ENCODE measurements around the gene MAP3K3. TPM values are rescaled to one million over a fixed set of nuclear protein-coding genes. Genes with fewer than 3 reads are reported as not detected.

Gene MAP3K3
- polyA plus RNA-seq (ENCODE audit: insufficient read length) = 27.6 TPM

- DNase-seq = peak; percentile 98
Observed at GRCh38 chr17:63621684-63622573, at the start of gene MAP3K3. Gene MAP3K3 (plus strand): TSS chr17:63622417. CDS start chr17:63622760, 343 bp downstream.

- DNase-seq = no peak
Observed at GRCh38 chr17:63573634-63574033, 48.6 kb upstream of the MAP3K3 start.

- no peak for DNase-seq
Observed at GRCh38 chr17:63578027-63578768, 44.0 kb upstream of the MAP3K3 start.

GRCh38 chr17:63578769-63579111, 43.5 kb upstream of the MAP3K3 start:
- no peak for DNase-seq

DNA sequence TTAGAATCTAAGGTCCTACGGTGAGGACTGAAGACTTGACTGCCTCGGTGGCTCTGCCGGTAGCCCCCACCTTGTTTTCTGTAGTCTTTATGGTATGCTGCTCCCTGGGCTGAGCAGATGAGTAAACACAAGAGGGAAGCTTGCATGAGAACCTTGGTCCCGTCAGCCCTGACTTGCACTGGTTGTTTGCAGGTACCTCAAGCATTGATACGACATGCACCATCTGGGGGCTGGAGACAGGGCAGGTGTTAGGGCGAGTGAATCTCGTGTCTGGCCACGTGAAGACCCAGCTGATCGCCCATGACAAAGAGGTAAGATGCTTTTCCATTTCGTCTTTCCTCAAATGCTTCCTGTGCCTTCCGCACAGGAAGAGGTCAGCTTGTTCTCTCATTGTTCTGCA, 42.6 kb upstream of the MAP3K3 start:
- no peak for DNase-seq

DNA sequence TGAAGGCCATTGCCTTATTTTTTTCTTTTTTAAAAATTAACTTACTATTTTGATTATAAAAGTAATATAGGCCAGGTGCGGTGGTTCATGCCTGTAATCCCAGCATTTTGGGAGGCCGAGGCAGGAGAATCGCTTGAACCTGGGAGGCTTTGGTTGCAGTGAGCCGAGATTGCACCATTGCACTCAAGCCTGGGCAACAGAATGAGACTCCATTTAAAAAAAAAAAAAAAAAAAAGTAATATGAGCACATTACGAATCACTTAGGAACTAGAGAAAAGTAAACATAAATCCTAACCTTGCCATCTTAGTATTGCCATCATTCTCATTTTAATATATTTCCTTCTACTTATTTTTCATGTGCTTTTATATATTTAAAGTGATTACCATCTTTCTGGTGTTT, 34.4 kb upstream of the MAP3K3 start:
- DNase-seq = no peak

DNA sequence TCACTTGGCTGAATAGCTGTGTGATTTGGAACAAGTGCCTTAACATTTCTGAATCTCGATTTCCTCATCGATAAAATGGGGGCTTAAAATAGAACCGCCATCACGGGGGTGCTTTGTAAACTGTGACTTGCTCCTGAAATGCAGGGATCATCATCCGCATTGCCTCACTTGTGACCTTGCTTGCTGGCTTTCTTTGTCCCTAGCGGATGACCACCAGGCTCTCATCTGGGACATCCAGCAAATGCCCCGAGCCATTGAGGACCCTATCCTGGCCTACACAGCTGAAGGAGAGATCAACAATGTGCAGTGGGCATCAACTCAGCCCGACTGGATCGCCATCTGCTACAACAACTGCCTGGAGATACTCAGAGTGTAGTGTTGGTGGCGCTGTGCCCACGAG, 33.4 kb upstream of the MAP3K3 start:
- DNase-seq = no peak

GRCh38 chr17:63589646-63590045, 32.6 kb upstream of the MAP3K3 start:
- DNase-seq = no peak

GRCh38 chr17:63592797-63593196, 29.4 kb upstream of the MAP3K3 start:
- DNase-seq = no peak

- no peak for DNase-seq
Observed at GRCh38 chr17:63595132-63595531, 27.1 kb upstream of the MAP3K3 start.

DNA sequence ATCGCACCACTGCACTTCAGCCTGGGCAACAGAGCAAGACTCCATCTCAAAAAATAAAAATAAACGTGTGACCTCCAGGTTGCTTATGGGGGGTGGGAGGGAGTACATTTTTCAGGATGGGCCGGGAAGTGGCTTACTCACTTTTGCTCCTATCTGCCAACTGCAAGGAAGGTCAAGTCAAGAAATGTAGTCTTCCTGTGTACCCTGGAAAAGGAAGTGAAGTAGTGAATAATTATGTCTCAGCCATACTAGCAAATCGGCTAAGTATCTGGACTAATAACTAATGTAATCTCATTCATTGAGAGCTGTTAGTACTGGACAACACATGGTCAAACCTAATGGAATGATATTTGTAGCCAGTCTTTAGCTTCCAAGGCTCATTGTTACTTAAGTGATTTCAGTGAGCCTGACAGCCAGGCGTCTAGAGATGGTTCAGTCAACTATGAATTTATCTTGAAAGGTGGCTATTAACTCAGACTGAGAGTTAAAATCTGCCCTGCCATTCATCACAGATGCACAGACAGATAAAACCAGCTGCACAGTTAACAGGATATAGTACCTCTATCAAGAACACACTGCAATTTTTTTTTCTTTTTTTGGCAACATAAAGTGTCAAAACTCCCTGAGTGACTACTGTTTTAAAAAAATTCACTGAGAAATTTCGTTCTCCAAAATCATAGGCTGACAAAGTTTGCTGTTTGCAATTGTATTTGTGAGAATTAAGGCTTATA, 25.2 kb upstream of the MAP3K3 start:
- DNase-seq = no peak

DNA sequence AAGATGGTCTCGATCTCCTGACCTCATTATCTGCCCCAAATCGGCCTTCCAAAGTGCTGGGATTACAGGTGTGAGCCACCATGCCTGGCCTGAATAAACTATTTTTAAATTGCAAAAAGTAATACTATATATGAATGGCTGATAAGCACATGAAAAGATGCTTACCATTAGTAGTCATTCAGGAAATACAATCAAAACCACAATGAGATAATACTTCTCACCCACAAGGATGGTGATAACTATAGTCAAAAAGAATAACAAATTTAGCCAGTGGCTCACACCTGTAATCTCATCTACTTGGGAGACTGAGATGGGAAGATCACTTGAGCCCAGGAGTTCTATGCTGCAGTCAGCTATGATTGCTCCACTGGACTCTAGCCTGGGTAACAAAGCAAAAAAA, 23.9 kb upstream of the MAP3K3 start:
- DNase-seq = no peak

GRCh38 chr17:63600569-63601438, 21.4 kb upstream of the MAP3K3 start, which contains the start of gene TACO1:
Gene TACO1 (plus strand): TSS chr17:63600895. CDS start chr17:63601084, 189 bp downstream.
- peak; percentile 84 for DNase-seq

GRCh38 chr17:63601439-63602371, 20.5 kb upstream of the MAP3K3 start:
- no peak for DNase-seq

- DNase-seq = no peak
Observed at GRCh38 chr17:63609816-63610573, 12.2 kb upstream of the MAP3K3 start.

GRCh38 chr17:63610854-63611253, 11.4 kb upstream of the MAP3K3 start:
- no peak for DNase-seq

DNA sequence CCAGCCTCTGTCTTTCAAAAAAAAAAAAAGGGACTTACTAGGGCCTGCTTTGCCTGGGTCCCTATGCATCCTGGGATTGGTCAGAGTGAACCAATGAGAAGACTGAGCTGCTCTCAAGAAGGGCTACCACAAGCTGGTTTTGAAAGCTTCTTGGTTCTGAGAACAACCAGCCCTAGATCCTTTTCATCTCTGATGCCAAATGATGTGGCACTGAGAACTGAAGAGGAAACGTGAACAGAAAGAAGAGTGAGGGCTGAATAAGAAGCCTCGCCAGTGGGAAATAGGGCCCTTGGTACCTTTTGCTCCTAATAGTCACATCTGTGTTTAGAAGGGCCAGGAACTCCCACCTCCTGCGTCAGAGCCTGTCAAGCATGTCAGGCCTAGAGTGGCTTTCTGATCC, 10.9 kb upstream of the MAP3K3 start:
- no peak for DNase-seq

DNA sequence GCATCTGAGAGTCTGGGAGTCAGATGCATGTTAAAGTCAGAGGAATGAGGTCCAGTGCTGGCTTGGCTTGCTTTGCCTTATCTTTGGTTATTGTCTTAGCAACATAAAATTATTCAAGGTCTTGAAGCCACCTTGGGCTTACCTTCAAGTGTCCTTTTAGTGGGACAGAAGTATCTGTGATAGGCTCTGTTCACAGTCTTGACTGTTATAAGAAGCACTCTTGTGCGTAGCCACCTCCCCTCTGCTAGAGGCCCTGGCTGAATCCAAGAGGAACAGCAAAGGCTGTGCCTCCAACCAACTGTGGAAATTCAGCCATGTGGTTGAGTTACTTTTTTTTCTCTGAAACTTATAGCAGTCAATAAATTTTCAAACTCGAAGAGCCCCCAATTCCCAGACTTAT, 8.6 kb upstream of the MAP3K3 start:
- no peak for DNase-seq

- no peak for DNase-seq
Observed at GRCh38 chr17:63621229-63621683, 961 bp upstream of the MAP3K3 start.

All from hindlimb muscle (tissue), 1 donor.